K562 (cell line): ENCODE data around the gene JMJD1C.

Source experiments
- FOXM1 ChIP-seq, 2 experiments: fragments of 450-650 bp in 1 of 2; sonication (generic) in 1 of 2; formaldehyde crosslinking in 1 of 2; IDR thresholded peaks; 2 replicates each; pipeline versions ENCODE4 v1.6.1 to v1.9.0; 2017 to 2022; ENCODE audit warnings: low read depth in 2 of 2, mild to moderate bottlenecking in 2 of 2, missing genetic modification reagents in 1 of 2, moderate library complexity in 1 of 2
- GABPA ChIP-seq: fragments of 200-800 bp; sonication (Bioruptor generic); conservative IDR thresholded peaks from 2 replicates; pipeline ENCODE4 v1.6.1; 2016; ENCODE audit warnings: low read depth, missing genetic modification characterization, missing compliant biosample characterization
- MTF1 ChIP-seq: fragments of 250-450 bp; sonication (Bioruptor Pico); IDR thresholded peaks from 2 replicates; pipeline ENCODE4 v1.9.0; 2021; ENCODE audit warnings: moderate library complexity, mild to moderate bottlenecking, inconsistent platforms, borderline replicate concordance
- TF ChIP-seq, protein P1 (sequence below): fragments of 250-450 bp; sonication (Bioruptor Pico); IDR thresholded peaks from 2 replicates; pipeline ENCODE4 v1.4.0; 2020

GRCh38 chr10:63423494-63423893, 42.3 kb downstream of the JMJD1C start:
- TF ChIP-seq GABPA (tag), result no peak
- TF ChIP-seq MTF1 (CRISPR knock-in tag), result no peak
- TF ChIP-seq, protein P1, sequence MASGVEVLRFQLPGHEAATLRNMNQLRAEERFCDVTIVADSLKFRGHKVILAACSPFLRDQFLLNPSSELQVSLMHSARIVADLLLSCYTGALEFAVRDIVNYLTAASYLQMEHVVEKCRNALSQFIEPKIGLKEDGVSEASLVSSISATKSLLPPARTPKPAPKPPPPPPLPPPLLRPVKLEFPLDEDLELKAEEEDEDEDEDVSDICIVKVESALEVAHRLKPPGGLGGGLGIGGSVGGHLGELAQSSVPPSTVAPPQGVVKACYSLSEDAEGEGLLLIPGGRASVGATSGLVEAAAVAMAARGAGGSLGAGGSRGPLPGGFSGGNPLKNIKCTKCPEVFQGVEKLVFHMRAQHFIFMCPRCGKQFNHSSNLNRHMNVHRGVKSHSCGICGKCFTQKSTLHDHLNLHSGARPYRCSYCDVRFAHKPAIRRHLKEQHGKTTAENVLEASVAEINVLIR (CRISPR knock-in tag), result no peak
- 0 out of 2 replicates have a peak, but pooled peaks have one; percentile 11 for TF ChIP-seq FOXM1 (IDR thresholded peaks at IDR 0.05; ENCODE audit: low read depth)
- TF ChIP-seq FOXM1 (CRISPR knock-in tag; IDR thresholded peaks at IDR 0.05; ENCODE audit: low read depth), result no peak
